Right lobe of liver (tissue), 4 donors: ENCODE results near the gene COPG1.

ENCODE experiments used
- CTCF ChIP-seq, 4 donors: fragments of 200-600 bp in 3 of 4; fragments of 450-650 bp in 1 of 4; IDR thresholded peaks; one replicate each; pipeline versions ENCODE4 v1.5.1 to v1.8.0; 2016 to 2022; ENCODE audit warnings: antibody characterized with exemption in 4 of 4, mild to moderate bottlenecking in 2 of 4
- POLR2A ChIP-seq: fragments of 450-650 bp; IDR thresholded peaks from one replicate; pipeline ENCODE4 v1.6.1; 2017; ENCODE audit warnings: antibody characterized with exemption, mild to moderate bottlenecking
- donor health status: DM: no; HTN: no; CAD: no.
- donor health status: DM: no; HTN: no; CAD: no.
- donor health status: DM: no; HTN: yes; CAD: no.

- TF ChIP-seq CTCF (IDR thresholded peaks at IDR 0.05) (no peak), POLR2A (no peak)
These were observed 17.2 kb downstream of the COPG1 start for GRCh38 chr3:129266651-129267050.
